ENCODE measurements around the gene KCNJ3.

The KCNJ3 gene

DNA sequence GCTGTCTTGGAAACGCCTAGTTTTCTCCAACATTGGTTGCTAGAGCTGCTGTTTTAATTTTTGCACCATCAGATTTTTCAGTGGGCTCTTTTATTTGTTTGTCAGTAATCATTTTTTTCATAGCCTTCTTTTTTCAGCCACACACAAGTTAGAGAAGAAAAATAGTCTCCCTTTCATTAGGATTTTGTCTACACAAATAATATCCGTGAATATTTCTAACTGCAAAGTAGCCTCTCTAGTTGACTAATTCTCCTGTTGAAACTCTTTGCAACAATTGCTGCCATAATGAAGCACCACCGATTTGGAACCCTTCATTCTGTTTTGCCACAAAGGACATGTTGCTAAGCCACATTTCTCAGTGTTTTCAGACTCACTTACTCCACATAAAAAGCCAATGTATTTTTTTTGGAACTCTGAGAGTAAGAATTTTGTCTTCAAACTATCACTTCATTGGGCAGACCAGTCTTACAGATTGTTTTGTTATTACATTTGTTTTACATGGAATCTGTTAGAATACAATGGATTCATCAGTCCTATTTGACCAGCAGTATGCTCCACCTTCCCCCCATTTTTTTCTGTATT lies 9.6 kb downstream of the KCNJ3 start:
- DNase-seq = no peak

DNA sequence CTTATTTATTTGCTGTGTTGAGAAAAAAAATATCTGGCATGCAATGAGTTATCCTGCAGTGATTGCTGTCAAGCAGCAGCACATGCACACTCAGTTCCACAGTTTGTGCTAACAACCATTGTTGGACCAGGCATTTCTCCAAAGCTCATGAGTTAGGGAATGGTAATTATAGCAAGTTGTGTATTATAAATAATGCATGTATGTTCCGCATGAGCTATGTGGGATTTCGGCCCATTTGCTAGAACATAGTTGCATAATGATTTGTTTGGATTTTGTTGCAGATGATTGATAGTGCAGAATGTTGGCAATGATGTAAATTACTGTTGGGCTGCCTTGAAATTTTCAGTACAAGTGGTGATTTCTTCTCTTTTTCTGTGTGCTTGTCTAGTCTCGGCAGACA lies 10.7 kb downstream of the KCNJ3 start:
- DNase-seq = no peak

DNA sequence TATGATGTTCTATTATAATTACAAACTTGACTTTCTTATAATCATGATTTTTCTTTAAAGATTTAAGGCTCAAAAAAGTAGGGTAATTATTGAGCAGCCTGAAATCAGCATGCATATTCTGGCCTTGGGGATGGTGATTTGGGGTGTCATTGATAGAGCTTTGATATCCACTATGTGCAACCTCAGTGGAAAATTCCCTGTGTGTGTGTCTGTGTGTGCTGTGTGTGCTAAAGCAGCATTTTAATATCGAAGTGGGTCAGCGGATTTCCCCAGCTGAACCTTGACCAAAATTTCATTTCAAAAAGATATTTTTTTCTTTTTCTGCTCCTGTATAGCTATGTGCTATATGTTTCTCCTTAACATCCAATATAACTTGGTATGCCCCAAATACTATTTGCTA lies 11.6 kb downstream of the KCNJ3 start:
- DNase-seq = no peak

GRCh38 chr2:154710685-154711084 lies 12.2 kb downstream of the KCNJ3 start:
- no peak for DNase-seq

GRCh38 chr2:154713675-154714074 lies 15.2 kb downstream of the KCNJ3 start:
- DNase-seq = no peak

- DNase-seq = no peak
Observed at GRCh38 chr2:154720651-154721050, 22.2 kb downstream of the KCNJ3 start.

DNA sequence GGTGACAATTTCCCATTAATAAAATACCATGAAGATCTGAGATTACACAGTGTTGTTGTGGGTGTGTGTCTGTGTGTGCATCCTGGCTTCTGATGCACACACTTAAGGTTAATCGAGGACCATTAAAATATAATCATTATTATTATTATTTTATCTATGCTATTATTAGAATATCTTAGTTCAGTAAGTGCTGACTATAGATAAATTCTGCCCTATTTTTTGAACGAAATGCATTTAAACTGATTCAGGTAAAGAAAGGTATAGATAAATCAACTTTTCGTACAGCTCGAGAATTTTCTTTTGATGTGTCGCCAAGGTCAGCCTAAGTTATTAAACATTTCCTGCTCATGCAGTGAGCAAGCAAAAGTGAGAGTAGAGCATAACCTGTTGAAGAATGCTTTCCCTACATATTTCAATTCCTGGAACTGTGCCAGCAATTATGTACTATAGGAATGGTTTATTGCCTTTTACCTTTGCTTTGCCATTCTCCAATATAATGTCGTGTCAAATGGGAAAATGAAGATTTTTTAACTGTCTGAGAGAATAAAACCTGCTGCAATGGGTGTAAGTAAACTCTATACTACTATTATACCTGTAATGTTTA lies 25.8 kb downstream of the KCNJ3 start:
- DNase-seq = no peak

GRCh38 chr2:154740361-154740760 lies 41.9 kb downstream of the KCNJ3 start:
- DNase-seq = no peak

DNA sequence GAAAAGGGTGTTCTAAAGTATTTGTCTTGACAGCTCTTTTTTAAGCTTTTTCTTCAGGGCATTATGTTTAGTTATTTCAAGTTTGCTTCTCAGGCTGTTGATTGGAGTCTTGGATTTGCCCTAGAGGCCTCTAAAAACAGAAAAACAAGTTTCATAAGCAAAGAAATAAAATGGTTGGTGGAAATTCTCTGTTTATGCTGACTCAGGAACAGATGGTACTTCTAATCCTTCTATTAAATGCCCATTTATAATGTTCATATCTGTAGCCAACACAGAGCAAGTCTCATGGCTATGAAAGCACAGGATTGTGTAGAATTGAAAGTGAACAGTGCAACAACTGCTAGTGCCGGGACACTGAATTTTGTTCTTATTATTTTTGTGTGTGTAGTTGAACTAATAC lies 60.4 kb downstream of the KCNJ3 start:
- DNase-seq = no peak

DNA sequence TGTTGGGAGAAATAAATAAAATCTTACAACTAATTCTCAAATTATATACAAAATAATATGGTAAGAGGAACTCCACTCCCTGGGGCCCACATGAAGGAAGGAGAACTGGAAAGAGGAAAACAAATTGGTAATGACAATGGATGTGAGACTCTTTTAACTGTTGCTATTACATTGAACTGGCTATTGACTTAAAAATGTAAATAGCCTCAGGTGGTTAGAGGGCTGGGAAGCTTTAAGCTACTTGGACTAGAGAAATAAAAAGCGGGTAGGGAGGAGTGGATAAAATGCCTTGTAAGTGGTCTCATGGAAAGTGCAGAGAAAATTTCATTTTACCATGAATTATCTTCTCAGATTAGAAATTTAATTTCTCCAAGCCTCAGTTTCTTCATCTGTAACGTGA lies 64.1 kb downstream of the KCNJ3 start:
- DNase-seq = no peak

GRCh38 chr2:154771664-154772284 lies 73.3 kb downstream of the KCNJ3 start:
- no peak for DNase-seq

DNA sequence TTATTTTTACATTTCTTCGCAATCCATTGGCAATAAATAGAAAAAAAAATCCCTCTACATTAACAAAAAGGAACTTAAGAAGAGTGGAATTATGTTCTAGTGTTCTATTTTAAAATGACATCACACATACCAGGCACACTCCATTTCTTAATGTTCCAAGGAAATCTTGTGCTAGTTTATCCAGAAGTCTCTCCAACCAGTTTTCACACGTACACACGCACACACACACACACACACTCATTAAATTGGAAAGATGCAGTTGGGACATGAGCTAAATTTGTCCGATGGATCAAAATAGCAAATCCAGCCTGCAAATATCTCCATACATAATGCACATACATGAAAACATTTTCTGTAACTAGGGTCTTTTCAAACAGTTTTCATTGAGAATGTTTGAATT lies 78.3 kb downstream of the KCNJ3 start:
- DNase-seq = no peak

DNA sequence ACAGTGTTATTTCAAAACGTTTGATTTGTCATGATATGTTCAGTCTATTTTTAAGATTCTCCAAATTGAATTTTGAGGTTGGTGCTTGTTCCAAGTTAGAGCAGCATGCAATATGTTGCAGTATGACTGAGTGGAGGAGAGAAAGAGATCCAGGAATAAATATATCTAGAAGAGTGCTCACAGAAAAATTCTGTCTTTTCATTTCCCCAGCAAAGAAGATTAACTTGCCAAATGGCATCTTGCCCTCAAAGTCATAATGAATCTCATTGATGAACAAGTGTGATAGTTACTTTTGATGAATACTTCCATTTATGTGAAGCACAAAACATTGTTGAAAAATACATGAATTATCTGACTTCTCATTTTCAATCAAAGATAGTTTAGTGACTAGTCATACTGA lies 95.9 kb downstream of the KCNJ3 start:
- DNase-seq = no peak

- DNase-seq = no peak
Observed at GRCh38 chr2:154795651-154796050, 97.2 kb downstream of the KCNJ3 start.

GRCh38 chr2:154804451-154804850 lies 106.0 kb downstream of the KCNJ3 start:
- no peak for DNase-seq

- no peak for DNase-seq
Observed at GRCh38 chr2:154813636-154814035, 115.1 kb downstream of the KCNJ3 start.

- DNase-seq = no peak
Observed at GRCh38 chr2:154814856-154815255, 116.4 kb downstream of the KCNJ3 start.

- no peak for DNase-seq
Observed at GRCh38 chr2:154825358-154825757, 126.9 kb downstream of the KCNJ3 start.

GRCh38 chr2:154826827-154827226 lies 128.3 kb downstream of the KCNJ3 start:
- DNase-seq = no peak

DNA sequence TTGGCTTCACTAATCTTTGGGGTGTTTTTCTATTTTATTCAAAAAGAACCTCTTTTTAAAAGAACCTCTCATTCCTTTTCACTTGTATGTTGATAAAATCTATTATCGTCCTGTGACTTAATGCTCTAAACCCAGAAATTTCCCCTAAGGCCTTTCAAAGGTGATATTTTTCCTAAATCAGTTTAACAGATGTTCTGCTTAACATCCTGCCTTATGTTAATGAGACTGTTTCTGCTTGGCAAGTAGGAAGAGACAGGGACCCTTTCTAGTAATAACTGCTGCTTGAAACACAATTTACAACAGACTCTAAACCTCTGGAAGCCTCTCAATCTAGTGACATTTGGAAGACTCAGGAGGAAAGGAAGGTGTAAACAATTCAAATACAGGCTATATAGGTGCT lies 128.8 kb downstream of the KCNJ3 start:
- DNase-seq = no peak

DNA sequence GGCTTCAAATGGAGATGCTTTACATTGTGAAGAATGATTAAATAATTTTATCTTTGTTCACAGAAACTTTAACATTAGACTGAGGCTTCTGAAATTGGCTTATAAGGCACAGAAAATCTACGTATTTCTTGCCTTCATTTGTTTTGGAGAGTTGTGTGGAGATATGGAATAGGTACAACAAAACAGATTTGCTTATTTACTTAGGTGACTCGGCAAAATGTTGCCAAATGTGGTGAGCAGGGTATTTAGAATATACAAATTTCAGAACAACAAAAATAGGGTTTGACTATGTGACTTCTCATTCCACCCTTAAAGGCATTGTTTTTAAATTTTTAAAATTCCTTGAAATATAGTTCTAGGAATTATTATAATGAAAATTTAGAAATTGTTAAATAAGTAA lies 134.2 kb downstream of the KCNJ3 start:
- no peak for DNase-seq

- DNase-seq = no peak
Observed at GRCh38 chr2:154836632-154837031, 138.1 kb downstream of the KCNJ3 start.

DNA sequence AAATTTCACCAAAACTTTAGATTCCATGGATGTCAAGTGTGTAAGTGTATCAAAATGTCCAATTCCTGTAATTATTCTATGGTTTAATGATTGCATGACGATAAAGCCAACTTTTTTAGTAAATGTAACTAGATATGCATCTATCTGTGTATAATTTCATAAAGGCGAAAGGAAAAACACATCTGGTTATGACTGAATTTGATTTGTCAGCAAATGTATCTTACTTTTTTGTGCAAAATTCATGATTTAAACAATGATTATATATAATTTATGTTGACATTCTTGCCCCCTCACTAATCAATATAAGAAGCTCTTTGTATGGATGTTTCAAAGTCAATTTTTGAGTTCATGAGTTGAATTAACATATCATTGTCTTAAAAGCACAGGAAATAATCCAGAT lies 138.5 kb downstream of the KCNJ3 start:
- no peak for DNase-seq

- no peak for DNase-seq
Observed at GRCh38 chr2:154844513-154844912, 146.0 kb downstream of the KCNJ3 start.

GRCh38 chr2:154846842-154847241 lies 148.3 kb downstream of the KCNJ3 start:
- DNase-seq = no peak

Data from stimulated activated CD4-positive, alpha-beta T cell treated with anti-CD3 and anti-CD28 coated beads, Interleukin-4, amount 100 ng/mL, for 24 hours (primary cell).